ENCODE results near the gene CCL16. TPM values are rescaled to one million over a fixed set of nuclear protein-coding genes. Genes with fewer than 3 reads are reported as not detected.

CCL16 gene
- total and polyA plus RNA-seq, 4 experiments from 2014 or later = not detected

GRCh38 chr17:35930211-35931065, 50.9 kb downstream of the CCL16 start, which contains the start of gene RDM1:
Gene RDM1 (minus strand): TSS chr17:35930773. CDS start chr17:35930727, 46 bp downstream.
- POLR2A ChIA-PET (ENCODE audit: partially characterized antibody) = interaction anchor here (0.9 to 3.6 kb wide), 7 partner anchors 12 to 59 kb away, joined by 3 to 26 read pairs (median 6); partner anchors contain the start of gene CCL5
- peaks cover 7 to 20% (median 12%) of the 10 kb centered on the region in 4 donors for H3K4me1 Mint-ChIP-seq
- DNase-seq = peak; percentile 72 to 78 (median 75)
- no peaks in the 10 kb centered on the region for H3K9me3 Mint-ChIP-seq
- H3K27ac ChIP-seq (ENCODE audit: low read depth, low read length) = no peak within 1 kb of the TSS
- CTCF ChIA-PET (ENCODE audit: partially characterized antibody) = no interaction called here
- peak within 1 kb of the TSS; percentile 19 to 85 (median 80) for H3K27ac Mint-ChIP-seq
- H3K4me3 Mint-ChIP-seq = peak within 1 kb of the TSS; percentile 80 to 86 (median 82)
- H3K4me3 ChIP-seq (ENCODE audit: low read length in 2 of 2) = peak within 1 kb of the TSS; percentile 59 to 71
- no peaks in the 10 kb centered on the region for H3K27me3 Mint-ChIP-seq
- intact Hi-C loops (cut with micrococcal nuclease) = no loop called here
- peaks cover 13% of the 10 kb centered on the region for H3K4me1 ChIP-seq (ENCODE audit: insufficient read depth, low read length)
- H3K36me3 ChIP-seq (ENCODE audit: insufficient read depth, low read length) = no peaks in the 10 kb centered on the region
- no peaks in the 10 kb centered on the region for H3K9me3 ChIP-seq (ENCODE audit: control insufficient read depth in 1 of 2, low read length in 2 of 2)
- no peaks in the 10 kb centered on the region for H3K36me3 Mint-ChIP-seq
- no peaks in the 10 kb centered on the region for H3K27me3 ChIP-seq (ENCODE audit: insufficient read depth, low read length)

GRCh38 chr17:35927714-35928113, 53.6 kb downstream of the CCL16 start:
- POLR2A ChIA-PET (ENCODE audit: partially characterized antibody) = no interaction called here
- no peaks in the 10 kb centered on the region for H3K36me3 ChIP-seq (ENCODE audit: insufficient read depth, low read length)
- CTCF ChIA-PET (ENCODE audit: partially characterized antibody) = no interaction called here
- H3K27me3 ChIP-seq (ENCODE audit: insufficient read depth, low read length) = no peaks in the 10 kb centered on the region
- peaks cover 13% of the 10 kb centered on the region for H3K4me1 ChIP-seq (ENCODE audit: insufficient read depth, low read length)
- Mint-ChIP-seq H3K36me3 (no peaks in the 10 kb centered on the region), H3K4me3 (peak overlapping the region in 1 of 8 donors; percentile 21), H3K27ac (peak overlapping the region in 1 of 7 donors; percentile 13), H3K4me1 (peaks cover 8 to 20% (median 15%) of the 10 kb centered on the region in 4 donors), H3K27me3 (no peaks in the 10 kb centered on the region), H3K9me3 (no peaks in the 10 kb centered on the region)
- H3K4me3 ChIP-seq (ENCODE audit: low read length in 2 of 2) = no peak overlapping the region
- H3K27ac ChIP-seq (ENCODE audit: low read depth, low read length) = no peak overlapping the region
- no peaks in the 10 kb centered on the region for H3K9me3 ChIP-seq (ENCODE audit: control insufficient read depth in 1 of 2, low read length in 2 of 2)
- no peak for DNase-seq
- intact Hi-C loops (cut with micrococcal nuclease) = no loop called here

Other genes starting within 250 kb of the CCL16 start
- gene RASL10B, start 249.9 kb downstream of the CCL16 start, total RNA-seq = under 1 TPM in 1 of 2 experiments, not detected in 1; 0.15 TPM
- gene RASL10B, start 249.9 kb downstream of the CCL16 start, polyA plus RNA-seq = under 1 TPM in 1 of 2 donors, not detected in 1; 0.15 TPM
- under 1 TPM in 1 of 2 experiments, not detected in 1; 0.26 TPM for gene GAS2L2, start 228.3 kb downstream of the CCL16 start, total RNA-seq
- under 1 TPM in 1 of 2 donors, not detected in 1; 0.13 TPM for gene GAS2L2, start 228.3 kb downstream of the CCL16 start, polyA plus RNA-seq
- gene C17orf50, start 220.6 kb downstream of the CCL16 start, total RNA-seq = not detected
- gene C17orf50, start 220.6 kb downstream of the CCL16 start, polyA plus RNA-seq = not detected
- under 1 TPM; 0.64 to 0.96 TPM for gene MMP28, start 185.9 kb downstream of the CCL16 start, total RNA-seq
- under 1 TPM in 1 of 2 donors, not detected in 1; 0.23 TPM for gene MMP28, start 185.9 kb downstream of the CCL16 start, polyA plus RNA-seq
- gene TAF15, start 172.0 kb downstream of the CCL16 start, total RNA-seq = 100 to 1,000 TPM; 232 to 242 TPM
- 10 to 100 TPM; 11.2 to 29.7 TPM for gene TAF15, start 172.0 kb downstream of the CCL16 start, polyA plus RNA-seq
- gene HEATR9, start 112.6 kb downstream of the CCL16 start, total RNA-seq = 1 to 10 TPM; 2.2 to 2.6 TPM
- gene HEATR9, start 112.6 kb downstream of the CCL16 start, polyA plus RNA-seq = not detected
- 100 to 1,000 TPM; 279 to 309 TPM for gene CCL5, start 101.1 kb downstream of the CCL16 start, total RNA-seq
- 100 to 1,000 TPM; 156 to 210 TPM for gene CCL5, start 101.1 kb downstream of the CCL16 start, polyA plus RNA-seq
- 1 to 10 TPM in 1 of 2 experiments, under 1 TPM in 1; 0.87 to 1.9 TPM for gene RDM1, start 50.7 kb downstream of the CCL16 start, total RNA-seq
- under 1 TPM; 0.38 to 0.98 TPM for gene RDM1, start 50.7 kb downstream of the CCL16 start, polyA plus RNA-seq
- not detected for gene LYZL6, start 37.8 kb downstream of the CCL16 start, total RNA-seq
- gene LYZL6, start 37.8 kb downstream of the CCL16 start, polyA plus RNA-seq = not detected
- not detected for gene CCL14, start 5.2 kb upstream of the CCL16 start, total RNA-seq
- gene CCL14, start 5.2 kb upstream of the CCL16 start, polyA plus RNA-seq = not detected
- gene CCL15, start 20.1 kb upstream of the CCL16 start, total RNA-seq = not detected
- gene CCL15, start 20.1 kb upstream of the CCL16 start, polyA plus RNA-seq = not detected
- gene CCL23, start 36.5 kb upstream of the CCL16 start, total RNA-seq = not detected
- not detected for gene CCL23, start 36.5 kb upstream of the CCL16 start, polyA plus RNA-seq
- not detected for gene CCL18, start 82.8 kb upstream of the CCL16 start, total RNA-seq
- not detected for gene CCL18, start 82.8 kb upstream of the CCL16 start, polyA plus RNA-seq
- gene CCL3, start 108.6 kb upstream of the CCL16 start, total RNA-seq = 1 to 10 TPM; 3.2 to 4.2 TPM
- not detected for gene CCL3, start 108.6 kb upstream of the CCL16 start, polyA plus RNA-seq
- gene CCL4, start 122.3 kb upstream of the CCL16 start, total RNA-seq = 1 to 10 TPM; 1.1 TPM
- gene CCL4, start 122.3 kb upstream of the CCL16 start, polyA plus RNA-seq = 1 to 10 TPM; 1.2 to 1.3 TPM
- 10 to 100 TPM; 11.5 to 18.0 TPM for gene TBC1D3B, start 195.1 kb upstream of the CCL16 start, total RNA-seq
- gene TBC1D3B, start 195.1 kb upstream of the CCL16 start, polyA plus RNA-seq = not detected
- 1 to 10 TPM in 1 of 2 experiments, under 1 TPM in 1; 0.89 to 2.2 TPM for gene CCL3L1, start 215.3 kb upstream of the CCL16 start, total RNA-seq
- gene CCL3L1, start 215.3 kb upstream of the CCL16 start, polyA plus RNA-seq = not detected
- 1 to 10 TPM in 1 of 2 experiments, not detected in 1; 1.1 TPM for gene CCL4L2, start 229.6 kb upstream of the CCL16 start, total RNA-seq
- gene CCL4L2, start 229.6 kb upstream of the CCL16 start, polyA plus RNA-seq = not detected